GM18511 (cell line): ENCODE measurements around the gene TANC1.

Experiments used
- ATAC-seq: cut with Tn5 transposase; IDR thresholded peaks from one replicate; pipeline ENCODE4 v1.9.1; 2021; ENCODE audit warnings: mild to moderate bottlenecking, moderate library complexity; ENCODE audit not compliant: unreplicated experiment

Gene TANC1

DNA sequence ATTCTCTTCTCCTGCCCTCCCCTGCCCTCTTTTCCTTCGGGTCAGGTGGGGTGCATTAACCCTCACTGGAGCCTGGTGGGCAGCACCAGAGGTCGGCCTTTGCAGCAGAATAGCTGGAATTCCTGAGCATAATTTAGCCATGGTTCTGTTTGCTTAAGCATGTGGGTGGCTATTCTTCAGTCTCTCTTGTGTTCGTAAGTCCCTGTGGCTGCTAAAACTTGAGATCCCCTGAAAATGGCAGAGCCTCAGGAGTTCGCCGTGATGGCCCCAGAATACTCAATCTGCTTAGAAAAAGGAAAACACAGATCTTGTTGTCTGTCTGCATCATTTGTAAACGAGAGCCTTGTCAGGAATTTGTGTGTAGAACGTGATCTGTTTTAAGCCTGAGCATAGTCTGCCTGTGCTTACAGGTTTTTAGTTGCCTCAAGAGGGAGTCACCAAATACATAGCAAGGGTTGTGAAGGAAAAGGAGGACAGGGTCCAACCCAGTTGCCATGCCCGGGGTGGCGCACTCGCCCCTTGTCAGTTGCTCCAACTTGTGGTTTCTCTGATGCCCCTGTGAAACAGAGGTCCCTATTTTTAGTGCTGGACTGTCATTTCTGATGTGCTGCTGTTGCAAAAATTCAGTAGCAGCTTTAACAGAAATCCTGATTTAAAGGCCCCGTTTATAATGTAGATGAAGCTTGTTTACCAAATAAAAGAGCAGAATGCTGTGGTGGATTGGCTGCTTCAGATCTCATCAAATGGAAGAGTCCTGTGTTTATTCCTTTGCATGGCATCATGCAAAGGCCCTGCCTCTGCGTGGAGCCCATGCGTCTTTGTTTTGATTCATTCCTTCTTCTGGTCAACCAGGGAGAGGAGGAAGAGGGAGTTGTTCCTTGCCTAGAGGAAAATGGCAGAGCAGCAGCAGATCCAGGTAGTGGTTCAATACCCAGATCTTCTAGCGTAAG, 243.3 kb downstream of the TANC1 start:
- no peak for ATAC-seq

GRCh38 chr2:159213296-159213695, 244.9 kb downstream of the TANC1 start:
- ATAC-seq = no peak

- no peak for ATAC-seq
These were observed 246.0 kb downstream of the TANC1 start for GRCh38 chr2:159214325-159214865.

GRCh38 chr2:159215116-159215515, 246.7 kb downstream of the TANC1 start:
- ATAC-seq = no peak

GRCh38 chr2:159217676-159218075, 249.2 kb downstream of the TANC1 start:
- no peak for ATAC-seq

DNA sequence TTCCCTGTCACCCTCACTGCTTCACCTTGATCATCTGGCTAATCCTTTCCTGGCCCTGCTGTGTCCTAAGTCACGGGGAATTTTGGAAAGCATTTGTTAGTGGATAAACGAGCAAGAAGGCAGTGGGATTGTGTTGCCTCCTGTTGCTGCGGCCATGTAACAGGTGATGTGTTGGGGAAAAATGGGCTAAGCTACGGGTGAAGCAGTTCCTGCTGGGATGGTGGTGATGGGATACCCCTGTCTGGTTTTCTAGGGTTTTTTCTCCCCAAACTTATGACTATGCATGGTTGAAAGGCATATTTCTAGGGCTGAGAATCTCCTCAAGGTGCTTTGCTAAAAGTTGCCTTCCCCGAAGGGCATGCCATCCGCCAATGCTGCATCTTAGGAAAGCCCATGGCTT, 249.9 kb downstream of the TANC1 start:
- no peak for ATAC-seq

- no peak for ATAC-seq
These were observed 251.1 kb downstream of the TANC1 start for GRCh38 chr2:159219394-159219998.

GRCh38 chr2:159224061-159224813, 255.8 kb downstream of the TANC1 start:
- ATAC-seq = no peak

- no peak for ATAC-seq
These were observed 256.9 kb downstream of the TANC1 start for GRCh38 chr2:159225025-159226016.

DNA sequence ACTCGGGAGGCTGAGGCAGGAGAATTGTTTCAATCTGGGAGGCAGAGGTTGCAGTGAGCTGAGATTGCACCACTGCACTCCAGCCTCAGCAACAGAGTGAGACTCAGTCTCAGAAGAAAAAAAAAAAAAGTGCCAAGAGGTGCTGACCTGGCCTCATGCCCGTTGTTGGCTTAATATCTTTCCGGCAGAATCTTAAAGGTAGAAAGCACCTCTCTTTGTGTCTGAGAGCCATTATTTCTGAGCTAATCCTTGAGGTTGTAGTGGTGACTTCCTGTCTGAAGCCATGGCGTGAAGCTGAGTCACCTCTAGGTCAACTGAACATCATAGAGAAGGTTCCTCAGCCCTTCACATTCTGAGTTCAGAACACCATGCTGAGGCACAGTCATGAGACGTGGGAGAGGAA, 257.6 kb downstream of the TANC1 start:
- peak; percentile 81 for ATAC-seq

GRCh38 chr2:159226608-159227385, 258.4 kb downstream of the TANC1 start:
- no peak for ATAC-seq

DNA sequence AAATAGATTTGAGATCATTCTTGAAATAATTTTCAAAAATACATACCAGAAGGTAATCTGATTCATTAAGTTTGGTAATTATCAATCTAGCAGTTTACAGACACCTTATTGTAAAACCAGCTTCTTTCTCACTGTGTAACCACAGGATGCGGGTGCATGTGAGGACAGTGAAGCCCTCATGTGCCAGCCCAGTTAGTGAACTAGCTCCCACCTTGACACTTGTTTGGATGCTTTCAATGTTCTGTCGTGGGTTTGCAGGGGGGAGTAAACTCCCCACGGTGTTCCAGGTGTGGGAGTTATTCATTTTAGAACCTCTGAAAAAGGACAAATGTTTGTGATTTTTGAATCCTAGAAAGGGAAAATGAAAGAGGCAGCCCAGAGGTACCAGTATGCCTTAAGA, 259.0 kb downstream of the TANC1 start:
- ATAC-seq = no peak

DNA sequence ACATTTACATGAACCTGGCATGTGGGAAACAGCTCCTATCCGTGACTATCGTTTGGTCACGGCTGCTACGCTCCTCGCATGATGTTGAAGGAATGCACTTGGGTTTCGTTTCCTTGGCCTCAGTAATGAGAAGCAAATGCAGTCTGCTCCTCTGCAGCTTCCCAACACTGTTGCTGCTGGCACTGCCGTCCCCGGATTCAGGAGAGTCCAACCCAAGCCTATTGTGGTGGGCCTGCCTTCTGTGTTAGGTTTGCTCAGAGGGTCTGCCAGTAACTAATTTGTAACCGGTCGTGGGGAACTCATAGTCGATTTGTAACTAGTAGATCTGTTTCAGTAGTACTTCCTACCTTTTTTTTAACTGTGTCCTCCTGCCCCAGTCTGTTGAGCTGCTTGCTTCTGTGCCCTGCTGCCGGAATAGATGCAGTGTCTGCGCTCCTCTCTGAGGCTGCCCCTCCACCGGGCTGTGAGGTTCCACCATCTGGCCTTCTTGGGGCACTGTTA, 259.7 kb downstream of the TANC1 start:
- no peak for ATAC-seq

DNA sequence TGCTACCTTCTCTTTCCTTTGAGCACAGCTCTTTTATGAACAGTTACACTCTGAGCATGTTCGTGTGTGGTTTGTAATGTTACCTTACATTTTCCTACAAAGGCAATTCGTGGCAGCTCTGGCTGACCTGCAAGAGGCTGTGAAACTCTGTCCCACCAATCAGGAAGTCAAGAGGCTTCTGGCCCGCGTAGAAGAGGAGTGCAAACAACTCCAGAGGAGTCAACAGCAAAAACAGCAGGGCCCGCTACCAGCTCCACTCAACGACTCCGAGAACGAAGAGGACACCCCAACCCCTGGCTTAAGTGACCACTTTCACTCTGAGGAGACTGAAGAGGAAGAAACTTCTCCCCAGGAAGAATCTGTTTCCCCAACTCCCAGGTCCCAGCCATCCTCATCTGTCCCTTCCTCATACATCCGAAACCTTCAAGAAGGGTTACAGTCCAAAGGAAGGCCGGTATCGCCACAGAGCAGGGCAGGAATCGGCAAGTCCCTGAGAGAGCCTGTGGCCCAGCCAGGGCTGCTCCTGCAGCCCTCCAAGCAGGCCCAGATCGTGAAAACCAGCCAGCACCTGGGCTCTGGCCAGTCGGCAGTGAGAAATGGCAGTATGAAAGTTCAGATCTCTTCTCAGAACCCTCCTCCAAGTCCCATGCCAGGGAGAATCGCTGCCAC, 261.2 kb downstream of the TANC1 start:
- ATAC-seq = no peak

- ATAC-seq = no peak
These were observed 261.9 kb downstream of the TANC1 start for GRCh38 chr2:159230145-159230877.

DNA sequence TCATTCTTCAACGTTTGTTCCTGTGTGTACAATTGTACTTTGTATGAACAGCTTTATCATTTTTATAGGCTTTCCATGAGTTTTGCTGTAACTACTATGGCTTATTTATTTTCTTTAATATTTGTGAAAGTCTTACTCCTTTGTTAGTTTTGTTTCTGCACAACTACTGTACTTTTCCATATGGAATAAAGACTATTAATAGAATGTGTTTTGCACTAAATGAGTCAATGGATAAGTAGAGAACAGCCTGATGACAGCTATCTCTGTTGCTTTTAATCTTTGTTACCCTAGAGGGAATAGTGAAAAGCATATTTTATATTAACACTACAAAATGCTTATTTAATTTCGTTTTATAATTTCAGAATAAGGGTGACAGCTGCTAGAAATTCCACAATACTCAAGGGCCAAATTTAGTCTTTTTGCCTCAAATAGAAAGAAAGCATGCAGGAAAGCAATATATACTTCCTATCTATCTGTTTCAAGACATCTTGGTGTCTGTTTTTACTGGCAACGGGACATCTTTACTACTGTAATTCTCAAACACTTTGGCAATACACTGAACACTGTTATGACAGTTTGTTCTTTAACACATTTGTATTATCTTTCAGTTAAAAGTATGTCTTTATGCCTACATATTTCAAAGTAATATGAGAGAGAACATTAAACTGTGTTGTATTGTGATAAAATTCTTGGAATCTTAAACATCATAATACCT, 264.2 kb downstream of the TANC1 start:
- ATAC-seq = no peak

DNA sequence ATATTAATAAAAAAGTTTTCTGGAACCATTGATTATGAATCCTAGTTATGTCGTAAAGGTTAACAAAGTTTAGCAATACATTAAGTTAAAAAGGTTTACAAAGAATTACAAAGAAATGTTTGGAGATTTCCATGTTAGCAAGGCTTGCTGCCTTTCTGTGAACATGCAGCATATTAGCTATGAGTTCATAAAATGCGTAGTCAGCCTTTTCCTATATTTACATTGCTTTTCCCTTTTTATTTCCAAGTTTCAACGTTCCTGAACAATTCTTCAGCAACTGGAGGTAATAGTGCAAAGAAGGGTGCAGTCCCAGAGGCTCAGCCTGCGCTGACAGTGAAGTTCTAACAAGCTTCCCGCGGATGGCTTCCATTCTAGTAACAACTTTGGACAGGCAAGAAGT, 266.4 kb downstream of the TANC1 start:
- ATAC-seq = no peak
